Stimulated activated CD4-positive, alpha-beta T cell treated with anti-CD3 and anti-CD28 coated beads, Interleukin-4, amount 100 ng/mL, for 24 hours (primary cell): ENCODE measurements around the gene ARHGEF11.
"Not testable (repeated sequence)": the region's sequence is repeated elsewhere in the genome, so short reads cannot be mapped to it uniquely, and the experiment has no call there.

ENCODE experiments used
- DNase-seq: peaks from one replicate; pipeline ENCODE4 v3.0.0-alpha.2; 2020

The ARHGEF11 gene, protein sequence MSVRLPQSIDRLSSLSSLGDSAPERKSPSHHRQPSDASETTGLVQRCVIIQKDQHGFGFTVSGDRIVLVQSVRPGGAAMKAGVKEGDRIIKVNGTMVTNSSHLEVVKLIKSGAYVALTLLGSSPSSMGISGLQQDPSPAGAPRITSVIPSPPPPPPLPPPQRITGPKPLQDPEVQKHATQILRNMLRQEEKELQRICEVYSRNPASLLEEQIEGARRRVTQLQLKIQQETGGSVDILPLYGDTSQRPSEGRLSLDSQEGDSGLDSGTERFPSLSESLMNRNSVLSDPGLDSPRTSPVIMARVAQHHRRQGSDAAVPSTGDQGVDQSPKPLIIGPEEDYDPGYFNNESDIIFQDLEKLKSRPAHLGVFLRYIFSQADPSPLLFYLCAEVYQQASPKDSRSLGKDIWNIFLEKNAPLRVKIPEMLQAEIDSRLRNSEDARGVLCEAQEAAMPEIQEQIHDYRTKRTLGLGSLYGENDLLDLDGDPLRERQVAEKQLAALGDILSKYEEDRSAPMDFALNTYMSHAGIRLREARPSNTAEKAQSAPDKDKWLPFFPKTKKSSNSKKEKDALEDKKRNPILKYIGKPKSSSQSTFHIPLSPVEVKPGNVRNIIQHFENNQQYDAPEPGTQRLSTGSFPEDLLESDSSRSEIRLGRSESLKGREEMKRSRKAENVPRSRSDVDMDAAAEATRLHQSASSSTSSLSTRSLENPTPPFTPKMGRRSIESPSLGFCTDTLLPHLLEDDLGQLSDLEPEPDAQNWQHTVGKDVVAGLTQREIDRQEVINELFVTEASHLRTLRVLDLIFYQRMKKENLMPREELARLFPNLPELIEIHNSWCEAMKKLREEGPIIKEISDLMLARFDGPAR (N-terminal part only)

DNA sequence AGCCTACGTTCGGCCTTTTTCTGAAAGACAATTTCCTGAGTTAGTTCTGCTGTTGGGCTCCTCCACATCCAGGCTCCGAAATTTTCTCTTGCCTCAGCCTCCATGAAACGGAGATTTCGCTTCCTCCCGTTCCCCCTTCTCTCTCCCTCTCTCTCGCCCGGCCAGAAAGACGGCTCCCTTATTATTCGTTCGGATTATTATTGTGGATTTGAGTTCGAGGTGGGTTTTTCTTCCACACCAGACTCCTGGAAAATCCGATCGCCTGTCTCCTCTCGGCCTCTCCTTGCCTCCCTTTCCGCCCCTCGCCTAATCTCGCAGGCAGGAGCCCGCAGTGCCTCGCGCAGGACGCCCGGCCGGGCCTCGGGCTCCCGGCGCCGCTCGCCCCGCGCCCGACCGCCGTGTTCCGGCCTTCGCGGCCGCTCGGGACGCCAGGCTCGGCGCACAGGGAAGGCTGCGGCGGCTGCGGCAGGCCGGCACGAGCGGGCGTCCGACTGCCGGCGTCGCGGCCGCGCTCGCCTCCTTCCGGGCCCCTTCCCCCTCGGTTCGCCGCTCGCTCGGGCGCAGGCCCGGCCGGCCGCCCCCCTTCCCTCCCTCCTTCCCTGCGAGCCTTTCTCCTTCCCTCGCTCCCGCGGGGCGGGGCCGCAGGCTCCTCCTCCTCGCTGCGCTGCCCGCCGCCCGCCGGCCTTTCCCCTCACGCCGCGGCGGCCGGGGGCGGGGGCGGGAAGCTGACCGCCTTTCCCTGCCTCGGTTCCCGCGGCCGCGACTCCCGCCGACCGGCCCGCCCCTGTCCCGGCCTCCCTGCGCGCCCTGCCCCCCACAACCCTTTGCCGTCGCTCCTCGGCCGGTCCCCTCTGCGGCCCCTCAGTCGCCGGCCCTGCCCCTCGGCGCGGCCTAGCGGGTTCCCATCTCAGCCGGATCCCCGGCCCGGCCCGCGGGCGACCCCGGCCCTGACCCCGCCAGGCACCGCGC, at the start of gene ARHGEF11:
TSS of gene ARHGEF11 (minus strand) at position 493 of the 969 bp plus-strand sequence. CDS start 1,412 bp downstream, outside the sequence.
- DNase-seq: no peak

DNA sequence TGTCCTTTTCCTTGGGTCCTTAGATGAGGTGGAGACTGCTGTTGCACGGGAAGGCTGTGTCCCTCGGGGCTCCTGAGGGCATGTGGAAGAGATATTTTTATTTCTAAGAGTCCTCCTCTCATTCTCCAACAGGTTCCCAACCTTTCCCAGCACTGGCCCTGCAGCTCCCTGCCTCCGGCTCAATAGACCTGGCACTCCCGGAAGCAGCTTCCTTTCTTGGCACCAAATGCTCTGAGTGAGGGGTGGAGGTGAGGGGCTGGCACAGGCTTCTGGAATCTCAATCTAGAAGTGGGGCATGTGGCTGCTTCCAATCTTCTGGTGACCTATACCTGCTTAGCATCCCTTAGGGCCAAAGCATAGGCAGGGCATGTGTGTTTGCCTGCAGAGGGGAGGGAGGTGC, 49.5 kb upstream of the ARHGEF11 start:
- no peak for DNase-seq

DNA sequence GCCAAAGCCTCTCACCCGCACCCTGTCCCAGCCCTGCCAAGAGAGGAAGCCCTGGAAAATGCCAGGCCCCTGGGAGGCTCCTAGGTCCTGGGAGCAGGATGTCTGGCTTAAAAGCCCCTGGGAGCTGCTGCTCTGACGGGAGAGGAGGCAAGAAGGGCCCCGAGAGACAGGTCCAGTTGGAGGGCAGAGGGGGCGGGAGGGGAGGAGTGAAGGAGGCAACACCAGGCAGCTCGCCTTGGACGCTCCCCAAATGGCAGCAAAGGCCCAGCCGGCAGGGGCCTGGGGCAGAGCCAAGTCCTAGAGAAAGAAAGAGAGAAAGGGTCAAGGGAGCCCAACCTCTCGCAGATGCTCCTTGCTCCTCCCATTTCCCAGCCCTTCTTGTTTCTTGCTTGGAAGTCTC, 47.3 kb upstream of the ARHGEF11 start:
- DNase-seq: no peak

DNA sequence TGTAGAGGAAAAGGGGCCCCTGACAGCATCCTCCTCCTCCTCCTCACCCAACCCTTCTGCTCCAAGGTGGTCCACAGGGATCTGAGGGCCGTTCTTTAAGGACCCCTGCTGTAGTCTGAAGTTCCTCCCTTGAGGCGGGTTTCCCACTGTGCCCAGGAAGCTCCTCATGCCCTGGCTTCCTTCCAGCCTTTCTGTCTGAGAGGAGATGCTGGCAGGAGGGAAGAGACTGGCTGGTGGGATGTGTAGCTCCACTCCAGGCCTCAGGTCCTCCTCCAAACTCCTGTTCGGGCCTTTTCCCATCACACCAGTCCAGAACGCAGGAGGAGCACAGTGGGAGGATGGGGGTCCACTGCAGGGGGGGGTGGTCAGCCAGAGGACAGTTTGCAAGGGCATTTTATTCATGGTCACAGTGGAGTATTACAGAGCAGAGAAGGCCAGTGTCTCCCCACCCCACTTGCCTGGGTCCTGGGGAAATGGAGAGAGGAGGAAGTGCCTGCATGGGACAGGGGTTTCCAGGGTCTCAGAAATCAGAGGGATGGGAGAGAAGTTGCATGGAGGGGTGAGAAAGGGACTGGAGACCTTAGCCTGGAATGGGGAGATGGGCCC, 46.2 kb upstream of the ARHGEF11 start:
- DNase-seq: no peak

DNA sequence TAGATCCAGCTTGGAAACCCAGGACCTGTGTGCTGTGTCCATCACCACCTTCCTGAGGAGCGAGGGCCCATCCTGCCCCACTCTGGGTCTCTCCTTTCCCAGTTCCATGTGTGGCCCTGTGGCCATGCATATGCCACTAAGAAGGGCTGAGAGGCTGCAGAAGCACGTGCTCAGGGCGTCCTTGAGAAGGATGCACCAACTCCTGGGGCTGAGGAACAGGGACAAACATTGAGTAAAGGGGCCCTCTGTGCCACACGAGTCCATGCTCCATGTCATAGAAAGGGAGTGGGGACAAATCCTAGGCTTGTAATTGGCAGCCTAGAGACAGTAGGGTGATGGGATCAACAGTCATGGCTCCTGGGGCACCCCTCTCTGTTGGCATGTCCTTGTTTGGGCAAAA, 45.6 kb upstream of the ARHGEF11 start:
- no peak for DNase-seq

DNA sequence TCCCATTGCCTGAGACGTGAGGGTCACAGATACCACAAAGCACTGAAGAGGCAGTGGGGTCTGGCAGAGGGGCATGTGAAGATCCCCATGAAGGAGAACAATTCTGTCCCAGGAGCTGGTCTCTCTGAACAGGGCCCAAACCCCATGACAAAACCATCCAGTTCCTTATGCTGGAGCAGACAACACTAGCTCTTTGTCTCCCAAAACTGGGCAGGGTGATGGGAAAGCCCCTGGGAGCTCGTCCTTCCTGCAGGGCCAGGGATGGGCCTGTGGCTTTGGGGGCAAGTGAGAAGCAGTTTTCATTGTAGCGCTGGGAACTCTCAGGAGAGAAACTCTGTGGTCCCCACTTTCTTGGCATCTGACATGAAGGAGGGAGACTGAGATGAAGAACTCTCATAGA, 45.2 kb upstream of the ARHGEF11 start:
- no peak for DNase-seq

DNA sequence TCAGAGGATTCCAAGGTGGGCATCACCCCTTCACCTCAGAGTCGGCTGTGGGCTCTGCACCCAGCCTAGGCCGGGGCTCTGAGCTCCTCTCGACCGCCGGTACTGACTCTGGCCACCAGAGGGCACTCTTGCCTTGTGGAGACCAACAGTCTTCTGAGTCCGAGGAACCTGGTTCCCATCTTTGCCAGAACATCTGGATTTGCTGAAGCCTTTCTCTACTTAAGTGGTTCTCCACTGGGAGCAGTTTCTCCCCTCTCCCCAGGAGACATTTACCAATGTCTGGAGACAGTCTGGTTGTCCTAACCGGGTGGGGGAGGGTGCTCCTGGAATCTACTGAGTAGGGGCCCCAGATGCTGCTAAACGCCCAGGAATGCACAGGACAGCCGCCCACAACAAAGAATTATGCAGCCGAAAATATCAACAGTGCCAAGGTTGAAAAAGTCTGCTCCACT, 44.7 kb upstream of the ARHGEF11 start:
- DNase-seq: peak; percentile 90

DNA sequence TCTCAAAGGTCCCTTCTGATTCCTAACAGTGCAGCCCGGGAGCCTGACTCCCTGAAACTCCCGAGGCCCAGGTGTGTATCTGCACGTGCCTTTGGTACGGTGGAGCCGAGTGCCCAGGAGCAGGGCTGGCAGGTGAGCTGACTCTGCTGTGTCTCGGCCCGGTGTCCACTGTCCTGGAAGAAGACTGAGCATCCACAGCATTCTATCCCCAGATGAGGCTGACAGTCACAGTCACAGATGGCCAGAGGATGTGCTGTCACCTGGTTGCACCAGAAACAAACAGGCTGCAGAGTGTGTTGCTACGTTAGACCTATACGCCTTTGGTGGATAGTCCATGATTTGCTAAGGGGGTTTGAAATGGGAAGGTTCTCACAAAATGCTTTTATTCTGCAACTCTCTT, 44.2 kb upstream of the ARHGEF11 start:
- no peak for DNase-seq

DNA sequence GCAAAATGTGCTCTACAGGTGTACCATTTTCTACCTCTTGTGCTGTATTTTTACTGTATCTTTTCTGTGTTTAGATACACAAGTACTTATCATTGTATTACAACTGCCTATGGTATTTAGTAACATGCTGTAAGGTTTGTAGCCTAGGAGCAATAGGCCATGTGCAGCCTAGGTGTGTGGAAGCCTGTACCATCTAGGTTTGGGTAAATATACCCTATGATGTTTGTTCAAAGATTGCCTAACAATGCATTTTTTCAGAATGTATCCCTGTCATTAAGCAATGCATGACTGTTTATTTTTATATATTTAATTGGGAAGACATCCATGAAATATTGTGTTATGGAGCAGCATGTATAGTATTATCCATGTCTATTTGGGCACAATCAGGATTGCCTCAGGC, 43.1 kb upstream of the ARHGEF11 start:
- no peak for DNase-seq

DNA sequence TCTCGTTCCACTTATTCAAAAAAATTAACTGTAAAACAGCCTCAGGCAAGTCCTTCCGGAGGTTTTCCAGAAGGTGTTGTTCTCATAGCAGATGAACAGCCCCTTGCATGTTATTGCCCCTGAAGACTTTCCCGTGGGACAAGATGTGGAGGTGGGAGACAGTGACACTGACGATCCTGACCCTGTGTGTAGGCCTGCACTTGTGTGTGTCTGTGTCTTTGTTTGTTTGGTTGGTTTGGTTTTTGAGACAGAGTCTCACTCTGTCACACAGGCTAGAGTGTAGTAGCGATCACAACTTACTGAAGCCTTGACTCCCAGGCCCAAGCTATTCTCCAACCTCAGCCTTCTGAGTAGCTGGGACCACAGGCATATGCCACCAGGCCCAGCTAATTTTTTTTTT, 41.5 kb upstream of the ARHGEF11 start:
- no peak for DNase-seq

DNA sequence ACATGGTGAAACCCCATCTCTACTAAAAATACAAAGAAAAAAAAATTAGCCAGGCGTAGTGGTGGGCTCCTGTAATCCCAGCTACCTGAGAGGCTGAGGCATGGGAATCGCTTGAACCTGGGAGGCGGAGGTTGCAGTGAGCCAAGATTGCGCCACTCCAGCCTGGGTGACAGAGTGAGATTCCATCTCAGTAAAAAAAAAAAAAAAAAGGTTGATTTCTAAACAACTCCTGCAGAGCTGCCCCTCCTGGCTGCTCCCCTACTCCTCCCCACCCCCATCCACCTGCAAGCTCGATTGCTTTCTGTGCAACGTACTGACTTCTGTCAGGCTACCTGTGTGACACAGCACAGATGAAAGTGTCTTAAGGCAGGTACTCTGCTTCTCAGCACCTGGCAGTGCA, 40.8 kb upstream of the ARHGEF11 start:
- no peak for DNase-seq

DNA sequence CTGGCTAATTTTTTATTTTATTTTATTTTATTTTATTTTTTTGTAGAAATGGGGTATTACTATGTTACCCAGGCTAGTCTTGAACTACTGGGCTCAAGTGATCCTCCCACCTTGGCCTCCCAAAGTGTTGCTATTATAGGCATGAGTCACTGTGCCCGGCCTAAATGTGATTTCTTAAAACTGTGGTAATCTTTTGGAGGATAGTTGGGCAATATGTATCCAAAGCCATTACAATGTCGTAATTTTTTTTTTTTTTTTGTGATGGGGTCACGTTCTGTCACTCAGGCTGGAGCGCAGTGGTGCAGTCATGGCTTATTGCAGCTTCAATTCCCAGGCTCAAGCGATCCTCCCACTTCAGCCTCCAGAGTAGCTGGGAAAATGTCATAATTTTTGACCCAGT, 39.9 kb upstream of the ARHGEF11 start:
- no peak for DNase-seq

DNA sequence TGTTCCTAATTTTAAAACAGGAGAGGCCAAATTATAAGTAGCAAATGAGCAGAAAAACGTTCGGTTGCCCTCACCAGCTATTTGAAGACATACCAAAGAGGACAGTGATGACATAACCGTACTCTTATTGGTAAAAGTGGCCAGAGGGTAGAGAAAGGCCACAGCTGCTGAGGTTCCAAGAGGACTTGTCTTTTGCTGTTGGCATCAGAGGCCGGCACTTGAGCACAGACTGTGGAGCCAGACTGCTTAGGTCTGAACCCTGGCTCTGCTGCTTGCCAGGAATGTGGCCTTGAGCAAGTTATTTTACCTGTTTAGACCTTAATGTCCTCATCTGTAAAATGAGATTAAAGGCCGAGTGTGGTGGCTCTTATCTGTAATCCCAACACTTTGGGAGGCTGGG, 39.2 kb upstream of the ARHGEF11 start:
- DNase-seq: no peak

DNA sequence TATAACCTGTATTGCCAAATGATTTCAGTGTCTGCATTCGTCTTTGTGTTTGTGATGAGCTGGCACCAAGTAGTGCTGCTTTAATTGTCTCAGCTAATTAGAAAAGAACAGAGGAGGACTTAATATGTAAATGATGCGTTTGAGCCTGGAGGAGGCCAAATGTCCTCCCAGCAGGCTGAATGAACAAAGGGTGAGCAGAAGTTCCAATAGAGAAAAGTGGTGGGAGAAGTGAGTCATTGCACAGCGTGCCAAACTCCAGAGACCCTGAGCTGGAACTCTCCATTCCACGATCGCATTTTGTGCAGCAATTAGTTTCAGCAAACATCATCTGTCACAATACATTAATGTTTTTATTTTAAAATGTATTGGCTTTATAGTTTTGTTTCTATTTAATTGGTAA, 36.2 kb upstream of the ARHGEF11 start:
- no peak for DNase-seq

DNA sequence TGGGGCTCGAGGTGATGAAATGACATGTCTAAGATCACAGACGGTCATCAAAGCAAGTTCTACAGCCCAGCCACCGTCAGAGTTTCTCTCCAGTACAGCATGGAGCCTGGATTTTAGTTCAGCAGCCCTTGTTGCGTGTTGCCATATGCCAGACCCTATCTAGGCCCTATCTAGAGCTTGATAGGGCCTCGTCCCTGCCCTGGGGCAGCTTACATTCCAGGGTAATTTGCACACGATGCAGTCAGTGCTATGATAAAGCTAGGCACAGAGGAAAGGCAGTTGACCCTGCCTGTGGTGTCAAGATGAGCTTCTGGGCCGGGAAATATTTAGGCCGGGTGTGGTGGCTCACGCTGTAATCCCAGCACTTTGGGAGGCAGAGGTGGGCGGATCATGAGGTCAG, 35.2 kb upstream of the ARHGEF11 start:
- no peak for DNase-seq

DNA sequence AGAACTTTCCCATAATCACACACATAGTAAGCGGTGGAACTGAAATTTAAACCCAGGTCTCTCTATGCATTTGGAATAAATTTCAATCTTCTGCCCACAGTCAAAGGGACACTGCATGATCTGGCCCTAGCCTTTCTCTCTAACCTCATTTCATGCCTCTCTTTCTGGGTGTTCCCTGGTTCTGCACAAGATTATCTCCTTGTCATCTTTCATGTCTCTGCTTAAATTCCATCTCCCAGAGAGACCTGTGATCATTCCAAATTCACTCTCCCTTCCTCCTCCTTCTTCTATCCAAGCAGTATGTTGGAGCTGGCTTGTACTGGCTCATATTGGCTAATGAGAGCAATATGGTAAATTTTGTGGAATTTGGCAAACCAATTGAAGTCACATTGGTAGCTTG, 31.9 kb upstream of the ARHGEF11 start:
- DNase-seq: no peak

DNA sequence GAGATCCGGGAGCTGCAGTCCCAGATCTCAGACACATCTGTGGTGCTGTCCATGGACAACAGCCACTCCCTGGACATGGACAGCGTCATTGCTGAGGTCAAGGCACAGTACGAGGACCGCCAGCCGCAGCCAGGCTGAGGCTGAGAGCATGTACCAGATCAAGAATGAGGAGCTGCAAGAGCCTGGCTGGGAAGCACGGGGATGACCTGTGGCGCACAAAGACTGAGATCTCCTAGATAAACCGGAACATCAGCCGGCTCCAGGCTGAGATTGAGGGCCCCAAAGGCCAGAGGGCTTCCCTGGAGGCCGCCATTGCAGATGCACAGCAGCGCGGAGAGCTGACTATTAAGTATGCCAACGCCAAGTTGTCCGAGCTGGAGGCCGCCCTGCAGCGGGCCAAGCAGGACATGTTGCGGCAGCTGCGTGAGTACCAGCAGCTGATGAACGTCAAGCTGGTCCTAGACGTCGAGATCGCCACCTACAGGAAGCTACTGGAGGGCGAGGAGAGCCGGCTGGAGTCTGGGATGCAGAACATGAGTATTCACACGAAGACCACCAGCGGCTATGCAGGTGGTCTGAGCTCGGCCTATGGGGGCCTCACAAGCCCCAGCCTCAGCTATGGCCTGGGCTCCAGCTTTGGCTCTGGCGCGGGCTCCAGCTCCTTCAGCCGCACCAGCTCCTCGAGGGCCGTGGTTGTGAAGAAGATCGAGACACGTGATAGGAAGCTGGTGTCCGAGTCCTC, 28.6 kb upstream of the ARHGEF11 start:
- peak; percentile 27 for DNase-seq

DNA sequence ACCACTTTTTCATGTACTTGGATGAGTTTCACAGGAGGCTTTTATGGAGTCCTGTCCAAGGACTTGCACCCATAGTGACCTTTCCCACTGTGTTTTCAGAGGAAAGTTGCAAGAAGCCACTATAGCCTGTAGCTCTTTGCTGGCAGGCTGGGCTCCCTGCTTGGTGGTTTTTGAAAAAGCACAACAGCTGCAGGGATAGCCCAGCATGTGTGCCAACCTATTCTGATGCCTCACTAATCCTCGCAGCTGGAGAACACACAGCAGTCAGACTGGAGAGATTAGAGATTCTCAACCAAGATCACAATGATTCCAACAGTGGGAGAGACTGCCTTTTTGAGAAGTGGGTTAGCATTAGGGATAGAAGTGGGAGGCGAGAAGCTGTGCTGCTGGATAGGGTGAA, 24.1 kb upstream of the ARHGEF11 start:
- no peak for DNase-seq

DNA sequence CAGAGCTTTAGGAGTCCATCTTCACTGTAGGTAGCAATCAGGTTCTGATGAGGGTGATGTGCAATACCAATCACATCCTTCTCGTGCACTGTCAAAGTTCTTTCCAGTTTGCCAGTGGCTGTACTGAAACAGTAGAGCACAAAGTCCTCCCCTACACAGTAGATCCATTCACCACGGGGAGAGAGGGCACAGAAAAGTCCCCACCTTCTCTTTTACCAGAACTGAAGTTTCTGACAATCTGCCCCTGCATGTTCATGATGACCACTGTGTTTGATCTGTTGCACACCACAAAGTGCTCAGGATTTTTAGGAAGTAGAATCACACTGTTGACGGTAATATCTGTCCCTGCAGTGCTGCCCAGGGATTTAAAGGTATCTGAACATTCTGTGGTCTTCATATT, 13.7 kb upstream of the ARHGEF11 start:
- DNase-seq: not testable (repeated sequence)

DNA sequence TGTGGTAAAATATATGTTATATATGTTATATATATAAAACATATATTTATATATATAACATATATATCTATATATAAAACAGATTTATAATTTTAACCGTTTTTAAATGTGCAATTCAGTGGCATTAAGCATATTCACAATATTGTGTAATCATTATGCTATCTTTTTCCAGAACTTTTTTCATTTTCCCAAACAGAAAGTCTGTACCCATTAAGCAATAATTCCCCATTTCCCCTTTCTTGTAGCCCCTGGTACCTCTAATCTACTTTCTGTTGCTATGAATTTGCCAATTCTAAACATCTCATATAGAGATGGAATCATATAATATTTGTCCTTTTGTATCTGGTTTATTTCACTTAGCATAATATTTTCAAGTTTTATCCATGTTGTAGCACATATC, 10.7 kb upstream of the ARHGEF11 start:
- no peak for DNase-seq

DNA sequence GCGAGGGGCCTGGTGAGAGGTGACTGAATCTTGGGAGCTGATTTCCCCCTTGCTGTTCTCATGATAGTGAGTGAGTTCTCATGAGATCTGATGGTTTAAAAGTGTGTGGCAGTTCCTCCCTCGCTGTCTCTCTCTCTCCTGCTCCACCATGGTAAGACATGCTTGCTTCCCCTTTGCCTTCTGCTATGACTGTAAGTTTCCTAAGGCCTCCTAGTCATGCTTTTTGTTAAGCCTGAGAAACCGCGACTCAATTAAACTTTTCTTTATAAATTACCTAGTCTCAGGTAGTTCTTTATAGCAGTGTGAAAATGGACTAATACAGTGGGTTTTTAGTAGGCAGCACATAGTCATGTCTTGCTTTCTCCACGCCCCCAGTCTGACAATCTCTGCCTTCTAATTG, 10.2 kb upstream of the ARHGEF11 start:
- DNase-seq: not testable (repeated sequence)

DNA sequence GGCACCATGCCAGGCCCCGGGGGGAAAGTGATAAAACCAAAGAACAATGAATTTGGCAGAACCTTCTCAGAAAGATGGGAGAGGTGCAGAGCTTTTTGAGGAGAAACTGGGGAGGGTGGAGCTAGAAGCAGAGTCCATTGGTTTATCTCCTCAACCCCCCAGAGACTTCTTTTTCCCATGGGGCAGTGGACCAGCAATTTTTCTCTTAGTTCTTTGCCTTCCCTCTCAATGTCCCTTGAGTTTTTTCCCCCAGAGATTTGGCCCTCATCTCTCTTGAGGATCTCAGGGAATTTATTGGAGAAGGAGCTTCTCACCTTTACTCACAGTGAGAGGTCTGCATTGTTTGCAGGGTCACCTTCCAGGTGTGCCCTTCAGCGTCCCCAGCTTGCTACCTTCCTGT, 5.3 kb upstream of the ARHGEF11 start:
- no peak for DNase-seq
